T-helper 2 cell treated with Interferon-gamma antibody and Interleukin-4, amounts not matched to agents 5 μg/mL and 100 μg/mL, for 36 hours (primary cell): ENCODE data around the gene F10.

Experiments
- DNase-seq: peaks from one replicate; pipeline ENCODE4 v3.0.0; 2021; ENCODE audit warnings: low spot score
- H3K27ac Mint-ChIP-seq: one replicate; pipeline ENCODE4 v1.8.0; 2021; ENCODE audit warnings: mild to moderate bottlenecking, mixed read lengths
- H3K27me3 Mint-ChIP-seq: one replicate; pipeline ENCODE4 v1.8.0; 2021; ENCODE audit warnings: low read depth, mixed read lengths
- H3K36me3 Mint-ChIP-seq: one replicate; pipeline ENCODE4 v1.8.0; 2021; ENCODE audit warnings: low read depth, mixed read lengths
- H3K4me1 Mint-ChIP-seq: one replicate; pipeline ENCODE4 v1.8.0; 2021; ENCODE audit warnings: low read depth, mixed read lengths
- H3K4me3 Mint-ChIP-seq: one replicate; pipeline ENCODE4 v1.8.0; 2022; ENCODE audit warnings: mild to moderate bottlenecking, moderate library complexity, mixed read lengths
- H3K9me3 Mint-ChIP-seq: one replicate; pipeline ENCODE4 v1.8.0; 2021; ENCODE audit warnings: mixed read lengths

Gene F10

DNA sequence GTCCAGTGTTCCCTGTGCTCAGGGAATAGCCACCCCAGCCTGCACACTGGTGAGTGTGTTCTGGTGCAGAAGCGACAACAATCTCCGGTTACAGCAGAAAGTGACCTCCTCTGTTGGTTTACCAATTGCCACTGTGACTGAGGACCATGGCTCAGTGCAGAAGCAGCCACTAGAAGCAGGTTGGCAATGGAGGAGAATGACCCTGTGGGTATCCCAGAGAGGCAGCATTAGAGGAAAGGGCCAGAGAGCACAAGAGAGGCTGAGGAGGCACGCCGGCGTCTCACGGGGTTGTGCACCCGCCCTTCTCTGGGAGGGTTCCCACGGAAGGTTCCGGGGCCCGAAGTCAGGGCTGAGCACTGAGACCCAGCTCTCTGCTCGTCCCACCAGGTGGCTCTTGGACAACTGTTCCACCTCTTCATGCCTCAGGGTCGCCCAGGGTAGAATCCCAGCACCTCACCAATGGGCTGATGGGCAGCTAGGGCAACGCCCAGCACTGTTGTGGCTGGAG, 49.9 kb downstream of the F10 start:
- no peak for DNase-seq
- no peaks in the 10 kb centered on the region for H3K9me3 Mint-ChIP-seq
- H3K27me3 Mint-ChIP-seq: no peaks in the 10 kb centered on the region
- H3K27ac Mint-ChIP-seq: peak overlapping the region; percentile 15
- peaks cover 61% of the 10 kb centered on the region for H3K36me3 Mint-ChIP-seq
- no peak overlapping the region for H3K4me3 Mint-ChIP-seq
- peaks cover 31% of the 10 kb centered on the region for H3K4me1 Mint-ChIP-seq

DNA sequence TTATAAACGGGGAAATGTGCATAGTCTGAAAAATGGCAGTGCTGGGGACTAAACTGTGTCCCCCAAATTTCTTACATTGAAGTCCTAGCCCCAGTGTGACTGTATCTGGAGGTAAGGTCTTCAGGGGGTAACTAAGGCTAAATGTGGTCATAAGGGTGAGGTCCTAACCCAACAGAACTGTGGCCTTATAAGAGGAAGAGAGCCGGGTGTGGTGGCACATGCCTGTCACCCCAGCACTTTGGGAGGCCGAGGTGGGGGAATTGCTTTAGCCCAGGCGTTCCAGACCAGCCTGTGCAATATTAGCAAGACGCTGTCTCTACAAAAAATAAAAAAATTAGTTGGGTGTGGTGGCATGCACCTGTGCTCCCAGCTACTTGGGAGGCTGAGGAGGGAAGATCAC, 53.7 kb downstream of the F10 start:
- Mint-ChIP-seq H3K27ac (peak overlapping the region; percentile 93), H3K27me3 (no peaks in the 10 kb centered on the region), H3K36me3 (peaks cover 68% of the 10 kb centered on the region), H3K4me1 (peaks cover 42% of the 10 kb centered on the region), H3K4me3 (peak overlapping the region; percentile 71), H3K9me3 (no peaks in the 10 kb centered on the region)
- DNase-seq: no peak

DNA sequence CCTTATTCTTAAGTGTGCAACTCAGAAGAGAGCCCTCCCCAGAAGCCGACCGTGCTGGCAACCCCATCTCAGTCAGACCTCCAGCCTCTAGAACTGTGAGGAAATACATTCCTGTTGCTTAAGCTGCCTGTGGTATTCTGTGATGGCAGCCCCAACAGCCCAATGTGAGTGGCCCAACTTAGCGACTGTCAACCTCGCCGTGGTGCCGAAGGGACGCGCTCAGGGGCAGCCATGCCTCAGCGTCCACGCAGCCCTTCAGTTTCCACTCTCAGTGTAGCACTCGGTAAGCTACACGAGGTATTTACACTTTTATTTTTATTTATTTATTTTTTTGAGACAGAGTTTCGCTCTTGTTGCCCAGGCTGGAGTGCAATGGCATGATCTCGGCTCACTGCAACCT, 54.2 kb downstream of the F10 start:
- no peak overlapping the region for H3K4me3 Mint-ChIP-seq
- peaks cover 40% of the 10 kb centered on the region for H3K4me1 Mint-ChIP-seq

DNA sequence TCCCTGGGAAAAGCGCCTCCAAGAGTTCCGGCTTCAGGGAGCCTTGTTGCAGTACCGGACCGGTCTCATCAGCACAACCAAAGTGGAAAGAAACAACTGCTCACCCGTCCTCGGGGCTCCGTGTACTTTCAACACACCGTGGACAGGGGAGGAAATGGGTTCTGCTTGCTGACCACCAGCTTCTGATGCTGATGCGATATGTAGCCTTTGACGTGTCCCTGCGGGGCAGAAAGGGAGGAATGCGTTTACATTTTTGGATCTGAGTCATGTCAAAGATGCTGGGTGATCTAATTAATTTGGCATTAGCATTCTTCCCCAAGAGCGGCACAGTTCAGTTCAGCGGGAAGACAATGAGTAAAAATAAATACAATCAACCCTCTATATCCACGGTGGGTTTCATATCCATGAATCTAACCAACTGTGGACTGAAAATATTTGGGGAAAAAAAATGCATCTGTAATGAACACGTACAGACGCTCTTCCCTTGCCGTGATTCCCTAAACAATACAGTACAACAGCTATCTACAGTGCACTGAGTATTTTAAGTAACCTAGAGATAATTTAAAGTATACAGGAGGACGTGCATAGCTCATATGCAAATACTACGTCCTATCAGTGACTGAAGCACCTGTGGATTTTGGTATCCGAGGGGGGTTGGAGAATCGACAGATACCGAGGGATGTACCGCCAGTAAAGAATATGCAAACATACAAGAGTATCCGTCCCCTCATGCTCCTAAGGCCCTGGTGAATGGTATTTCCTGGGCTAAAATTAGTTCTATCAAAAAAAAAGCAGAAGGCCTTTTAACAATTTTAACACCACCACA, 55.7 kb downstream of the F10 start:
- no peaks in the 10 kb centered on the region for H3K9me3 Mint-ChIP-seq
- H3K4me1 Mint-ChIP-seq: peaks cover 35% of the 10 kb centered on the region
- H3K36me3 Mint-ChIP-seq: peaks cover 62% of the 10 kb centered on the region
- DNase-seq: no peak
- H3K27ac Mint-ChIP-seq: peak overlapping the region; percentile 75
- no peaks in the 10 kb centered on the region for H3K27me3 Mint-ChIP-seq
- no peak overlapping the region for H3K4me3 Mint-ChIP-seq

More for the DNA sequence above, 54.2 kb downstream of the F10 start:
- H3K36me3 Mint-ChIP-seq: peaks cover 66% of the 10 kb centered on the region
- no peaks in the 10 kb centered on the region for H3K9me3 Mint-ChIP-seq
- H3K27ac Mint-ChIP-seq: peak overlapping the region; percentile 93
- no peak for DNase-seq
- H3K27me3 Mint-ChIP-seq: no peaks in the 10 kb centered on the region

DNA sequence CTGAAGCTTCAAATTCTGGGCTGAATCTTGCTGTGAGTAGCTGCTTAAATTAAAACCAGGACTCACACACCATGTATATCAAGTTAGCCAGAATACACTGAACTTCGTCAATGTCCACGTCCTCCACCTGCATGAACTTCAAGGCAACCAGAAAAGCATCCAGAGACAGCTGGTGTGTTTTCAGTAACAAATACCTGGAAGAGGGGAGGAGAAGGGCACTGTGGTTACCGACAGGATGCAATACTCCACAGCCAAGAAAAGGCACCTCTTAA, 56.2 kb downstream of the F10 start:
- Mint-ChIP-seq H3K4me3 (no peak overlapping the region), H3K27me3 (no peaks in the 10 kb centered on the region), H3K4me1 (peaks cover 35% of the 10 kb centered on the region), H3K36me3 (peaks cover 65% of the 10 kb centered on the region), H3K9me3 (no peaks in the 10 kb centered on the region), H3K27ac (peak overlapping the region; percentile 75)
- DNase-seq: no peak

DNA sequence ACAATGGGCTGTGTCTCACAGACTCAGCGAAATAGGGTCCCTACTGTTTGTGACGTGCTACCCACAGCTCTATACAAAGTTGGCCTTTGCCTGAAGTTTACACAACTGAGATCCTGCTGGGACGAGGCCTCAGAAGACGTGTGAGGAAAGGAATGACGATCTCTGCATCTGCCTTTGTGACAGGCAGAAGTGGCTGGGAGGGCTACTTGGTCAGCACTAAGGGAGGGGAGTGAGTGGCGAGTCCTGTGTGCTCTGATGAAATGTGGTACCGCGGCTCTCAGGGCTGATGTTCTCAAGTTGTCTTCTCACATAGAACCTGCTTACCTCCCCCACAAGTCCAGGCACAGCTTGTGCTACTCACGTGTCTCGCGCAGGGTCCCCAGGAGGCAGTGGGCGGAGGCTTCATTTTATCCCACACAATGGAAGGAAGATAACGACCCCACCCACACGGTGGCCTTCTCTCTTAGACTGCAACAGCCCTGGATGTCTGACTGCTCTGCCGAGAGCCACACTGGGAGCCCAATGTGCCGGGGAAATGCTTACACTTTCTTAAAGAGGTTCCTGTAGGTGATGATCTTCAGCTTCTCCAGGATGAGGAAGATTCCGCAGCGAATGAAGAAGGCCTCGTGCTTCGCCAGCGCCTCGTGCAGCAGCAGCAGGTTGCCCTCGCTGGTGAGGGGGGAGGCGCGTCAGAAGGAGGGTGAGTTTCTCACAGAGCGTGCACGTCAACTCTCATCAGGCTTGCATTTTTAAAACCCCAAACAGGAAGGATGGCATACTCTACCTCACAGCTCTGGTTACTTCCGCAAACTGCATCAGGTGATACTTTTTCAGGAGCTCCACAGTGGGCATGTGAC, 57.0 kb downstream of the F10 start:
- peaks cover 60% of the 10 kb centered on the region for H3K36me3 Mint-ChIP-seq
- H3K9me3 Mint-ChIP-seq: no peaks in the 10 kb centered on the region
- peaks cover 32% of the 10 kb centered on the region for H3K4me1 Mint-ChIP-seq
- peak overlapping the region; percentile 5 for H3K4me3 Mint-ChIP-seq
- no peak for DNase-seq
- peak overlapping the region; percentile 65 for H3K27ac Mint-ChIP-seq
- no peaks in the 10 kb centered on the region for H3K27me3 Mint-ChIP-seq

DNA sequence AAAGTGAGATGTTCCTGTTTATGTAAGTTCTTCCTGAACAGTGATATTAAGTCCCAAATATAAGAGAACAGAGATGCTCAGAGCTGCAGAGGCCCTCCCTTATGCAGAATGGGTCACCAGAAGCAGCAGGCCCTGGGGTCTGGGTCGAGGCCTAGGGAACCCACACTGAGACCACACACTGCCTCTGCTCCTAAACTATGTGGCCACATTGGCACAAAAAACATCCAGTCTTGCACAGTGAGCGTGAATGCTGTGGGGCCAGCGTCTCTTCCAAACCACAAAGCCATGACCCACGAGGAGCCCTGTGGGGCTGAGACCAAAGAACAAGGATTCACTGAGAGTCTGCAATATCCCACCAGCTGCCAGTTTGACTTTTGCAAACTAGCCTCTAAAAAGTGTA, 59.4 kb downstream of the F10 start:
- no peaks in the 10 kb centered on the region for H3K9me3 Mint-ChIP-seq
- peaks cover 31% of the 10 kb centered on the region for H3K4me1 Mint-ChIP-seq
- no peak for DNase-seq
- peaks cover 55% of the 10 kb centered on the region for H3K36me3 Mint-ChIP-seq
- no peak overlapping the region for H3K4me3 Mint-ChIP-seq
- no peak overlapping the region for H3K27ac Mint-ChIP-seq
- H3K27me3 Mint-ChIP-seq: no peaks in the 10 kb centered on the region

DNA sequence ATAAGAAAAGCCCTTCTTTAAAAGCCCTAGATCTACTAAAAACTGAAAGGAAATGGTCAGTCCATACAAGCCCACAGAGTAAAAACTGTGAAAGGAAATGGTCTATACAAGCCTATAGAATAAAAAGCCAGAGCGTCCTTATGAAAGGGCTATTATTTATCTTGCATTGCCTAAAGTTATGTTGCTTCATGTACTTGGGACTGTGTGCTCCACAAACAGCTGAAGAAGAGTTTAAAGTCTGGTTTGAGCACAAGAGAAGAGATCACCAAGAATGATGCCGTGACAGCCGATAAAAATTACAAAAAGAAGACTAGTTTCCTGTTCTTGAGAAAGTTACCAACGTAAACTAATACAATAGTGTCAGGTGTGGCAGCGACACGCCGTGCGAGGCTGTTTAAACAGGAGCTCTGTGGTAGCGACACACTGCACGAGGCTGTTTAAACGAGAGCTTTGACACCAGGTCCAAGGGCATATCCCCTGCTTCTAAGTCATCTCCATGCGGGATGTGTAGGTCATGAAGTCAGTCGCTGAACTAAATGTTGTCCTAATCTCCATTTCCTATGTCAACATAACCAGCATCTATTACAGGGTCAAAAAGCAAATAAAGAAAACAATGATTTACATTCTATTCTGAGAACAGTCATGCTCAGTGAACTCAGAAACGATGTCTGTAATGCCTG, 61.0 kb downstream of the F10 start:
- H3K27me3 Mint-ChIP-seq: no peaks in the 10 kb centered on the region
- DNase-seq: no peak
- peak overlapping the region; percentile 26 for H3K27ac Mint-ChIP-seq
- no peak overlapping the region for H3K4me3 Mint-ChIP-seq
- peaks cover 57% of the 10 kb centered on the region for H3K36me3 Mint-ChIP-seq
- peaks cover 32% of the 10 kb centered on the region for H3K4me1 Mint-ChIP-seq
- H3K9me3 Mint-ChIP-seq: no peaks in the 10 kb centered on the region

DNA sequence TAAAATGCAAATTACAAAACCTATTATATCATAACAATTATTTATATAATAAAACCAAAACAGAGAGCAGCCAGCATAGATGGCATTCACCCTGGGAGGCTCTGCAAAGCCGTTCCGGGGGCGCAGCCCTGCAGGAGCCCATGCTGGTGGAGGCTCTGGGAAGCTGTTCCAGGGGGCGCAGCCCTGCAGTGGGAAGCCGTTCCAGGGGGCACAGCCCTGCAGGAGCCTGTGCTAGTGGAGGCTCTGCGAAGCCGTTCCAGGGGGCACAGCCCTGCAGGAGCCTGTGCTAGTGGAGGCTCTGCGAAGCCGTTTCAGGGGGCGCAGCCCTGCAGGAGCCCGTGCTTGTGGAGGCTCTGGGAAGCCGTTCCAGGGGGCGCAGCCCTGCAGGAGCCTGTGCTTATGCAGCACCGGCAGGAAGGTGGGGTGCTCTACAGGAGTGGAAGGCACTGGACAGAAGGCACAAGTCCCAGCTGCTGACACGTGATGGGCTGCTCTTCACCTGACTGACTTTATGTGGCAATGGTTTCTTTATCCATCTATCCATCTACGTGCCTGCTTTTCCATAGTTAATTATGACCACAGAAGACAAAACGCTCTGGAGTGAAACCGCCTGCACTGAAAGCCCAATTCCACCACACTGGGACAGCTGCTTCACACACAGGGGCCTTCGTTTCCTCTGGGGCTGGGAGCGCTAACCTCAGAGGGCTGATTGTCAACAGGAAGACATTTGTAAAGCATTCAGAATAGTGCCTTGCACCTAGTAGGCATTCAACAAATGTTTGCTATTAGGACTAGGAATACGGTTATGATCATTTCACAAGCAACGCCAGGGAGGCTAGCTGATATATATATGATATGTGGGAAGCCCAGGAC, 62.2 kb downstream of the F10 start:
- peak overlapping the region; percentile 82 for H3K27ac Mint-ChIP-seq
- peak overlapping the region; percentile 64 for H3K4me3 Mint-ChIP-seq
- H3K27me3 Mint-ChIP-seq: no peaks in the 10 kb centered on the region
- no peak for DNase-seq
- peaks cover 56% of the 10 kb centered on the region for H3K36me3 Mint-ChIP-seq
- H3K9me3 Mint-ChIP-seq: no peaks in the 10 kb centered on the region
- H3K4me1 Mint-ChIP-seq: peaks cover 25% of the 10 kb centered on the region

DNA sequence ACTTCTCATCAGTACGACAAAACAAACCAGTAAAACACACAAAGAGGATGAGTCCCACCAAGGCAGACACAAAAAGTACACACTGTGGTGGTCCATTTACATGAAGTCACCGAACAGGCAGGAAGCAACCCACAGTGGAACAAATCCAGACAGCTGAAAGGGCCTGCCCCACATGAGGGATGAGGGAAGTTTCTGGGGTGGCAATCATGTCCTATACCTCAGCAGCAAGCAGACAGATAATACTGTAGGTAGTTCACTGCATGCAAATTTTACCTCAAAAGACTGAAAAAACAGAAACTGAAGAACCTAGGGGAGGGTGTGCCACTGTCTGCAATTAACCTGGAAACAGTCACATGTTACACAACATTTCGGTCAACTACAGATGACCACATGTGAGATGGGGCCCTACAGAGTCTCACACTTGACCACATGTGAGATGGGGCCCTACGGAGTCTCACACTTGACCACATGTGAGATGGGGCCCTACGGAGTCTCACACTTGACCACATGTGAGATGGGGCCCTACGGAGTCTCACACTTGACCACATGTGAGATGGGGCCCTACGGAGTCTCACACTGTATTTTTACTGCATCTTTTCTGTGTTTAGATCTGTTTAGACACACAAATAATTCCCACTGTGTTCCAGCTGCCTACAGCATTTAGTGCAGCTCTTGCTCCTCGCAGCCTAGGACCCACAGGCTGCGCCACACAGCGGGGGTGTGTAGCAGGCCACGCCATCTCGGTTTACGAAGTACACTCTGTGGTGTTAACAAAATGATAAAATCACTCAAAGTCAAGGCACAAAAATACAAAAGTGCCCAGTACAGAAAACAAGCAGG, 63.7 kb downstream of the F10 start:
- Mint-ChIP-seq H3K27ac (peak overlapping the region; percentile 75), H3K27me3 (no peaks in the 10 kb centered on the region), H3K4me3 (peak overlapping the region; percentile 60), H3K36me3 (peaks cover 57% of the 10 kb centered on the region), H3K4me1 (peaks cover 23% of the 10 kb centered on the region), H3K9me3 (no peaks in the 10 kb centered on the region)
- no peak for DNase-seq

DNA sequence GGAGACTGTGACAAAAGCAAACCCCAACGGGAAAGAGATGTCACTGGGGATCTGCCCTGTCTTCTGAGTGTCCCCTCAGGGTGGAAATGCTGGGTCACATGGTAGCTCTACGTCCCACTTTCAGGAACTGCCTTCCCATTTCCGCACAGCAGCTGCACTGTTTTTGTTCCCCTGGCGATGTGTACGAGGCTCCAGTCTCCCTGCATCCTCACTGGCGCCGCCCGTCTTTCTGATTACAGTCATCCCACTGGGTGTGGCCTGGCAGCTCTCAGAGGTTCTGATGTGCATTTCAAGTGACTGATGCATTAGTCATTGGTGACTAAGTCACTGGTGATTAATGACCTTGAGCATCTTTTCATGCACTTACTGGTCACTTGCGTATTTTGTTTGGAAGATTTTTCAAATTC, 64.7 kb downstream of the F10 start:
- peaks cover 23% of the 10 kb centered on the region for H3K4me1 Mint-ChIP-seq
- H3K4me3 Mint-ChIP-seq: peak overlapping the region; percentile 12
- H3K9me3 Mint-ChIP-seq: no peaks in the 10 kb centered on the region
- peaks cover 55% of the 10 kb centered on the region for H3K36me3 Mint-ChIP-seq
- DNase-seq: peak; percentile 47
- H3K27ac Mint-ChIP-seq: peak overlapping the region; percentile 73
- H3K27me3 Mint-ChIP-seq: no peaks in the 10 kb centered on the region

DNA sequence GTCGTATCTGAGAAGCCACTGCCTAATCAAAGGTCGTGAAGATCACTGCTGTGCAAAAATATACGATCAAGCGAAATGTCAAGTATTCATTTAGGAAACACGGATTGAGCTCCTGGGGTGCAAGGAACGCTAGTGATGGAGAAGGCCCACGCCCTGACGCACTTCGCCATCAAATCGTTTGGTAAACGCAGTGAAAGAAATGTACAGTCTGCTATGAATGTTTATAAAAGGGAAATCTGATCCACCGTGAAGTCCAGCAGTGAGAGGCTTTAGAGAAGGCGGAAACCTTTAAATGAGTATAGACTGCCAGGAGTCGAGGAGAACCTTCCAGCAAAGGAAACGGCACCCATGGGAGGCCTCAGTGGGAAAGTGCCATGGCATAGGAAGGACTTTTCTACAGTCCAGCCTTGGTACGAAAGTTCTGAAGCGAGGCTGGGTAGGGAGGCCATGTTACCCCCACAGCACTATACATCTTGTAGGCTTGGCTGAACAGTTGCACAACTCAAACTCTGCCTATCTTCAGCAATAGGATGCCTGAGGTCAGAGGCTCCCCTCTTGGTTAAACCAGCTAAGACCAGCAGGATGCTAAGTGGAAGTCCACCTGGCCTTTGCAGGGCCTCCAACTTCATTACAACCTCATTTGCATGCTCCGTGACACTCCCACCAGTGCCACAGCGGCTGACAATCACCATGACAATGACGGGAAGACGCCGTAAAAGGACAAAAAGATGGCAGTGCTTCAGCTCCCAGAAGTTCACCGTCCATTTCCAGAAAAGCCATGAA, 65.5 kb downstream of the F10 start:
- no peak for DNase-seq
- Mint-ChIP-seq H3K4me1 (peaks cover 23% of the 10 kb centered on the region), H3K36me3 (peaks cover 56% of the 10 kb centered on the region), H3K4me3 (no peak overlapping the region), H3K9me3 (no peaks in the 10 kb centered on the region), H3K27ac (peak overlapping the region; percentile 12), H3K27me3 (no peaks in the 10 kb centered on the region)
